Measurements from ENCODE around the gene RASGEF1C. TPM values are rescaled to one million over a fixed set of nuclear protein-coding genes. Genes with fewer than 3 reads are reported as not detected.

Gene RASGEF1C
- total RNA-seq, 2 experiments from 2014 or later, result not detected

DNA sequence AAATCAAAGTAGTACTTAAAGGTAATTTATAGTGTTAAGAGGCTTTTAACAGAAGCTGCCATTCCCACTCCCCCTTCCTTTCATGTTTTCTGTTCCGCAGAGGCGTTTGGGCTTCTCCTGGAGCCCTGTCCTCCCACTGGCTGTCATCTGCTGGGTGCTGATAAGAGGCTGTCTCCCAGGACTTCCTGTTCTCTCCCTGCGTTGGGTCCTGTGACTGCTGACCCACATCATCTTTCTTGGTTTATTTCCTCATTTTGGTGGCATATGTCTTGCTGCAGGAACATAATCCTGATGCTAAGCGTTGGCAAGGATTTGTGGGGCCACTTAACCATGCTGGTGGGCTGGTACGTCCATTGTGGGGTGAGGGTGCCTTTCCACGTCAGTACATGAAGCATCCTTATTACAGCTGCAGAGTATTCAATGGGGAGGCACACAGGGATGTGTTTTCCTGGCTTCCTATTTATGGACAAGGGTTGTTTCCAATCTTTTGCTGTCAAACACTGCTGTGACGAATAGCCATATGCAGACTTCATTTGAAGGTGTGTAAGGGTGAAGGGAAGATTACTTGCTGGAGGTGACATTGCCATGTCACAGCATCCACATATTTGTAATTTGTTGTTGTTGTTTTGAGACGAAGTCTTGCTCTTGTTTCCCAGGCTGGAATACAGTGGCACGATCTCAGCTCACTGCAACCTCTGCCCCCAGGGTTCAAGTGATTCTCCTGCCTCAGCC is 115.2 kb downstream of the RASGEF1C start:
- no peaks in the 10 kb centered on the region for H3K36me3 ChIP-seq (ENCODE audit: insufficient read depth, low read length)
- intact Hi-C loops (cut with DNase I, micrococcal nuclease), result loop anchor here (5.0 kb wide), 2 partner anchors 72 to 187 kb away; partner anchors contain the start of gene TBC1D9B (in 2 of the 2)
- CTCF ChIA-PET, result no interaction called here

DNA sequence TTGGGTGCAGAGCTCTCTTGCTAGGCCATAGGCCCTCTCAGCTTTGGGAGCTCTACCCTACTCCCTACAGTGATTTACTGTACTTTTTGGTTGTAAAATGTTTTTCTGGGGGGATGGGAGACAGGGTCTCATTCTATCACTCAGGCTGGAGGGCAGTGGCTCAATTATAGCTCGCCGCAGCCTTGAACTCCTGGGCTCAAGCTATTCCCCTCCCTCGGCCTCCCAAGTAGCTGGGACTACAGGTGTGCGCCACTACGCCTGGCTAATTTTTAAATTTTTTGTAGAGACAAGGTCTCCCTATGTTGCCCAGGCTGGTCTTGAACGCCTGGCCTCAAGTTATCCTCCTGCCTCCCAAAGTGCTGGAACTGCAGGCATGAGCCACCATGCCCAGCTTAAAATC is 115.8 kb downstream of the RASGEF1C start:
- Histone ChIP-seq H3K27ac (ENCODE audit: low read depth in 1 of 2, low read length in 2 of 2) (no peak overlapping the region), H3K27me3 (ENCODE audit: control insufficient read depth in 1 of 2, insufficient read depth in 2 of 2, low read length in 2 of 2) (no peaks in the 10 kb centered on the region), H3K9me3 (ENCODE audit: control insufficient read depth in 1 of 2, insufficient read depth in 1 of 2, low read length in 2 of 2) (peaks cover 0 to 4% of the 10 kb centered on the region in 2 experiments), H3K4me1 (ENCODE audit: insufficient read depth, low read length) (peaks cover 18% of the 10 kb centered on the region), H3K4me3 (ENCODE audit: low read length) (no peak overlapping the region), H3K36me3 (ENCODE audit: insufficient read depth, low read length) (no peaks in the 10 kb centered on the region)
- ChIA-PET CTCF (no interaction called here), POLR2A (no interaction called here)
- Mint-ChIP-seq H3K4me3 (no peak overlapping the region), H3K27me3 (no peaks in the 10 kb centered on the region), H3K36me3 (ENCODE audit: low read depth) (no peaks in the 10 kb centered on the region), H3K27ac (no peak overlapping the region), H3K4me1 (ENCODE audit: low read depth) (peaks cover 12% of the 10 kb centered on the region), H3K9me3 (no peaks in the 10 kb centered on the region)
- TF ChIP-seq, protein P1, sequence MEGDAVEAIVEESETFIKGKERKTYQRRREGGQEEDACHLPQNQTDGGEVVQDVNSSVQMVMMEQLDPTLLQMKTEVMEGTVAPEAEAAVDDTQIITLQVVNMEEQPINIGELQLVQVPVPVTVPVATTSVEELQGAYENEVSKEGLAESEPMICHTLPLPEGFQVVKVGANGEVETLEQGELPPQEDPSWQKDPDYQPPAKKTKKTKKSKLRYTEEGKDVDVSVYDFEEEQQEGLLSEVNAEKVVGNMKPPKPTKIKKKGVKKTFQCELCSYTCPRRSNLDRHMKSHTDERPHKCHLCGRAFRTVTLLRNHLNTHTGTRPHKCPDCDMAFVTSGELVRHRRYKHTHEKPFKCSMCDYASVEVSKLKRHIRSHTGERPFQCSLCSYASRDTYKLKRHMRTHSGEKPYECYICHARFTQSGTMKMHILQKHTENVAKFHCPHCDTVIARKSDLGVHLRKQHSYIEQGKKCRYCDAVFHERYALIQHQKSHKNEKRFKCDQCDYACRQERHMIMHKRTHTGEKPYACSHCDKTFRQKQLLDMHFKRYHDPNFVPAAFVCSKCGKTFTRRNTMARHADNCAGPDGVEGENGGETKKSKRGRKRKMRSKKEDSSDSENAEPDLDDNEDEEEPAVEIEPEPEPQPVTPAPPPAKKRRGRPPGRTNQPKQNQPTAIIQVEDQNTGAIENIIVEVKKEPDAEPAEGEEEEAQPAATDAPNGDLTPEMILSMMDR (IDR thresholded peaks at IDR 0.05), result no peak
- DNase-seq (peak in 1 of 14 experiments; percentile 1), ATAC-seq (ENCODE audit: poor library complexity) (no peak)
- intact Hi-C loops (cut with DNase I, micrococcal nuclease), result loop anchor here (5.0 kb wide), 2 partner anchors 71 to 186 kb away; partner anchors contain the start of gene TBC1D9B (in 2 of the 2)

More for the DNA sequence above, 115.2 kb downstream of the RASGEF1C start:
- ATAC-seq (ENCODE audit: poor library complexity), result no peak
- Mint-ChIP-seq H3K4me1 (ENCODE audit: low read depth) (peaks cover 12% of the 10 kb centered on the region), H3K27ac (no peak overlapping the region), H3K27me3 (no peaks in the 10 kb centered on the region), H3K4me3 (no peak overlapping the region), H3K9me3 (no peaks in the 10 kb centered on the region), H3K36me3 (ENCODE audit: low read depth) (no peaks in the 10 kb centered on the region)
- Histone ChIP-seq H3K4me3 (ENCODE audit: low read length) (no peak overlapping the region), H3K9me3 (ENCODE audit: control insufficient read depth in 1 of 2, insufficient read depth in 1 of 2, low read length in 2 of 2) (peaks cover 0 to 4% of the 10 kb centered on the region in 2 experiments), H3K27ac (ENCODE audit: low read depth in 1 of 2, low read length in 2 of 2) (no peak overlapping the region), H3K4me1 (ENCODE audit: insufficient read depth, low read length) (peaks cover 18% of the 10 kb centered on the region), H3K27me3 (ENCODE audit: control insufficient read depth in 1 of 2, insufficient read depth in 2 of 2, low read length in 2 of 2) (no peaks in the 10 kb centered on the region)
- POLR2A ChIA-PET, result no interaction called here
- peak in 2 of 14 experiments; percentile 46 to 53 for DNase-seq
- TF ChIP-seq, protein P1 (IDR thresholded peaks at IDR 0.05), result no peak

DNA sequence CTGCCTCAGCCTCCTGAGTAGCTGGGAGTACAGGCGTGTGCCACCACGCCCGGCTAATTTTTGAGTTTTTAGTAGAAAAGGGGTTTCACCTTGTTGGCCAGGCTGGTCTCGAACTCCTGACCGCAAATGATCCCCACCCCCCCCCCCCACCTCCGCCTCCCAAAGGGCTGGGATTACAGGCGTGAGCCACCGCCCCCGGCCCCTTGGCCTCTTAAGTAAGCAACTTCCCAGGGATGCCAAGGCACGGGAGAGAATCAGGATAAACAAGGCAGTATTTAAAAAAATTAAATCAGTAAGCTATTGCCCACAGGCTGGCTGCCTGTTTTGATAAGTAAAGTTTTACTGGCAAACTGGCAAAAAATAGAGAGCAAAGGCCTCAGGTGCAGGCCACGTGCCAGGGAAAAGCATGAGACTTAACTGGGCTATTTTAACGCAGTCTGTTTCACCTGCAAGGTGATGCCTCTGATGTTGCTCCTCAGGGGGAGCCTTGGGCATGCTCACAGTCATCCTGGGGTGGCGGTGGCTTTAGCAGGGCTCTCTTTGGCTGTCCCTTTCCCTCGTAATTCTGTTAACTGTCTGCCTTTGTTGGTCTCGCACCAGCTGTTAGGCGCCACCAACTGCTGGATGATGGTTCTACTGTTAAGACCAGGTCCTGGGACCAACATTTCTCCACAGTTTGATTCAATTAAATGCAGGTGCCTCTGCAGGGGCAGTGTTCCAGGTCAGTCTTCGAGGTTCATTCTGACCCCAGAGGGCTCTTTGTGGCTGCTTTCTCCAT is 118.1 kb downstream of the RASGEF1C start:
- H3K4me3 ChIP-seq (ENCODE audit: low read length), result peak overlapping the region; percentile 64
- Mint-ChIP-seq H3K36me3 (ENCODE audit: low read depth) (no peaks in the 10 kb centered on the region), H3K27ac (peak overlapping the region; percentile 88), H3K4me1 (ENCODE audit: low read depth) (peaks cover 13% of the 10 kb centered on the region), H3K9me3 (no peaks in the 10 kb centered on the region), H3K27me3 (no peaks in the 10 kb centered on the region), H3K4me3 (peak overlapping the region; percentile 83)
- intact Hi-C loops (cut with DNase I, micrococcal nuclease), result loop anchor here (2.0 to 5.0 kb wide), 4 partner anchors 69 to 290 kb away; partner anchors contain the start of gene TBC1D9B (in 2 of the 2)
- no peak overlapping the region for H3K27ac ChIP-seq (ENCODE audit: low read depth in 1 of 2, low read length in 2 of 2)
- H3K27me3 ChIP-seq (ENCODE audit: control insufficient read depth in 1 of 2, insufficient read depth in 2 of 2, low read length in 2 of 2), result no peaks in the 10 kb centered on the region
- ChIA-PET CTCF (interaction anchor here (1.1 to 1.7 kb wide), 6 partner anchors 12 to 289 kb away, joined by 3 to 5 read pairs (median 4); no protein-coding TSS in a partner anchor), POLR2A (interaction anchor here (0.7 to 0.8 kb wide), 2 partner anchors 254 kb away, joined by 3 to 4 read pairs; no protein-coding TSS in a partner anchor)
- H3K4me1 ChIP-seq (ENCODE audit: insufficient read depth, low read length), result peaks cover 19% of the 10 kb centered on the region
- no peaks in the 10 kb centered on the region for H3K9me3 ChIP-seq (ENCODE audit: control insufficient read depth in 1 of 2, insufficient read depth in 1 of 2, low read length in 2 of 2)
- no peaks in the 10 kb centered on the region for H3K36me3 ChIP-seq (ENCODE audit: insufficient read depth, low read length)
- peak in 2 of 14 experiments; percentile 7 to 27 for DNase-seq
- no peak for ATAC-seq (ENCODE audit: poor library complexity)
- TF ChIP-seq, protein P1 (IDR thresholded peaks at IDR 0.05), result peak; percentile 8
